ENCODE results near the gene C9orf152.
A peak's percentile ranks its signal among the peaks of the same experiment; 100 is the strongest.

C9orf152 gene

DNA sequence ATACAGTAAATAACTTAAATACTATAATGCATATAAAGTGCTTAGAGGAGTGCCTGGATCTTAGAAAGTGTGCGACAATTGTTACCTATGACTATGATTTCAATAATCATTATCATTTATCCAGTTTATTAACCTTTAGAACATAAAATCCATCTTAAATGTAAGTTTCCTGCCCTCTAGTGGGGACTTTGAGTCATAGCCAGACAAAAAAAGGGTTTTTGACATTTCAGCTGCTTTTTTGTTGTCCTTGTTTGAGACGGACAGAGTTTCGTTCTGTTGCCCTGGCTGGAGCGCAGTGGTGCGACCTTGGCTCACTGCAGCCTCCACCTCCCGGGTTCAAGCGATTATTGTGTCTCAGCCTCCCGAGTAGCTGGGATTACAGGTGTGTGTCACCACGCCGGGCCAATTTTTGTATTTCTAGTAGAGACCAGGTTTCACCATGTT lies 9.7 kb upstream of the C9orf152 start:
- no peak overlapping the region for H3K4me3 ChIP-seq (ENCODE audit: low read depth, low read length)
- TF ChIP-seq, protein P1, sequence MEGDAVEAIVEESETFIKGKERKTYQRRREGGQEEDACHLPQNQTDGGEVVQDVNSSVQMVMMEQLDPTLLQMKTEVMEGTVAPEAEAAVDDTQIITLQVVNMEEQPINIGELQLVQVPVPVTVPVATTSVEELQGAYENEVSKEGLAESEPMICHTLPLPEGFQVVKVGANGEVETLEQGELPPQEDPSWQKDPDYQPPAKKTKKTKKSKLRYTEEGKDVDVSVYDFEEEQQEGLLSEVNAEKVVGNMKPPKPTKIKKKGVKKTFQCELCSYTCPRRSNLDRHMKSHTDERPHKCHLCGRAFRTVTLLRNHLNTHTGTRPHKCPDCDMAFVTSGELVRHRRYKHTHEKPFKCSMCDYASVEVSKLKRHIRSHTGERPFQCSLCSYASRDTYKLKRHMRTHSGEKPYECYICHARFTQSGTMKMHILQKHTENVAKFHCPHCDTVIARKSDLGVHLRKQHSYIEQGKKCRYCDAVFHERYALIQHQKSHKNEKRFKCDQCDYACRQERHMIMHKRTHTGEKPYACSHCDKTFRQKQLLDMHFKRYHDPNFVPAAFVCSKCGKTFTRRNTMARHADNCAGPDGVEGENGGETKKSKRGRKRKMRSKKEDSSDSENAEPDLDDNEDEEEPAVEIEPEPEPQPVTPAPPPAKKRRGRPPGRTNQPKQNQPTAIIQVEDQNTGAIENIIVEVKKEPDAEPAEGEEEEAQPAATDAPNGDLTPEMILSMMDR (IDR thresholded peaks at IDR 0.05): peak; percentile 47
- H3K4me1 ChIP-seq: no peaks in the 10 kb centered on the region
- no peak overlapping the region for H2AFZ ChIP-seq
- no peak overlapping the region for H3K9ac ChIP-seq
- H3K27ac ChIP-seq: no peak overlapping the region
- no peak overlapping the region for H3K4me2 ChIP-seq (ENCODE audit: low read length)
- no peaks in the 10 kb centered on the region for H3K36me3 ChIP-seq (ENCODE audit: control insufficient read depth, insufficient read depth, low read length)
- H3K79me2 ChIP-seq: no peaks in the 10 kb centered on the region
- no peaks in the 10 kb centered on the region for H3K9me3 ChIP-seq (ENCODE audit: control insufficient read depth, low read length)
- no peaks in the 10 kb centered on the region for H3K27me3 ChIP-seq (ENCODE audit: control insufficient read depth, insufficient read depth, low read length)

DNA sequence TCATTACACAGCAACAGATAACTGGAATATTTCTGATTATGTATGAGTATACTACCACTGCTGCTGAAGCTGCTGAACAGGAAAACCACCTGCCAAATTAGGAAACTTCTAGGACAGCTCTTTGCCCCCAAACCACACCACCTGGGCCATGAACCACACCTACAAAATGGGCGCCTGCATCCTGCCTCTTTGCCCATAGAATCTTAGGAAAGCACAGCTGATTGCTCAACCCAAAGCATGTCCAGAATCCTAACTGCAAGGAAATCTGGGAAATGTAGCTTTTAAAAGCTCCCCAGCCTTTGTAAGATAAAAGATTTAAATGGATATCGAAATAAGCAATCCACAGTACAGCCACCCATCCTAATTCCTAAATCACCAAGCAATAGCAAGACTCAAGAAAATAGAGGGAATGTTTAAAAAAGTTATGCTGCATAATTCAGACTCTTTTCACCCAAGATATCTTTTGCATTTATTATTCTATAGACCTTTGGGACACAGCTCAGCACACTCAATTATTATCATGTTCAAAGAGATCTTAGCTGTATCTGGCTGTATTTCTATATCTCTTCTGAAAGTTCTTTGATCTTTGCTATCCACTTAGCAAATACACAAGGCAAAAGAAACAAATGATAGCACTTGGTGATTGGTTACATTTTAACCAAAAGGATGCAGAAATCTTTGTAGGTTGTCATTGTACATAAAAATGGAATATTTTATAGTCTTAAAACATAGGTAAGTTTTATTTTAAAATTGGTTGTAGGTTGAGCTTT lies 6.8 kb upstream of the C9orf152 start:
- no peaks in the 10 kb centered on the region for H3K27me3 ChIP-seq (ENCODE audit: control insufficient read depth, insufficient read depth, low read length)
- H3K9ac ChIP-seq: no peak overlapping the region
- no peaks in the 10 kb centered on the region for H3K9me3 ChIP-seq (ENCODE audit: control insufficient read depth, low read length)
- no peaks in the 10 kb centered on the region for H3K36me3 ChIP-seq (ENCODE audit: control insufficient read depth, insufficient read depth, low read length)
- no peak overlapping the region for H2AFZ ChIP-seq
- no peaks in the 10 kb centered on the region for H3K4me1 ChIP-seq
- H3K27ac ChIP-seq: no peak overlapping the region
- H3K4me3 ChIP-seq (ENCODE audit: low read depth, low read length): no peak overlapping the region
- H3K79me2 ChIP-seq: no peaks in the 10 kb centered on the region
- TF ChIP-seq, protein P1 (IDR thresholded peaks at IDR 0.05): no peak
- no peak overlapping the region for H3K4me2 ChIP-seq (ENCODE audit: low read length)

DNA sequence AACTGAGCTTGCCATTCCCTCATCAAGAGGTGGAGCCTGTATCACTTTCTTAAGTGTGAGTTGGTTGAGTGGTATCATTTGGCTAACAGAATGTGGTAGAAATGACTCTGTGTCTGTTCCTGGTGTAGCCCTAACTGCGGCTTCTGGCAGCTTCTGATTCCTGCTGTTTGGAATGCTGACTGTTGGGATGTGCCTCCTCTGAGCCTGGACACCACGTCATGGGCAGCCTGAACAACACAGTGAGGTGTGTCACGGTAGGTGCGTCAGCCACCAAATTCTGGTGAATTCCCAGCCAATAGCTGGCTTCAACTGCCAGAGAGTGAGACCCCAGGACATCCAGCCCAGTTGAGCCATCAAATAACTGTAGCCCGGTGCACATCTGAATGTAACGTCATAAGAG lies 6.1 kb upstream of the C9orf152 start:
- no peak overlapping the region for H2AFZ ChIP-seq
- H3K36me3 ChIP-seq (ENCODE audit: control insufficient read depth, insufficient read depth, low read length): no peaks in the 10 kb centered on the region
- no peak overlapping the region for H3K4me2 ChIP-seq (ENCODE audit: low read length)
- no peaks in the 10 kb centered on the region for H3K27me3 ChIP-seq (ENCODE audit: control insufficient read depth, insufficient read depth, low read length)
- no peak overlapping the region for H3K4me3 ChIP-seq (ENCODE audit: low read depth, low read length)
- H3K27ac ChIP-seq: no peak overlapping the region
- H3K9ac ChIP-seq: no peak overlapping the region
- no peaks in the 10 kb centered on the region for H3K79me2 ChIP-seq
- H3K9me3 ChIP-seq (ENCODE audit: control insufficient read depth, low read length): no peaks in the 10 kb centered on the region
- no peaks in the 10 kb centered on the region for H3K4me1 ChIP-seq
- TF ChIP-seq, protein P1 (IDR thresholded peaks at IDR 0.05): no peak

DNA sequence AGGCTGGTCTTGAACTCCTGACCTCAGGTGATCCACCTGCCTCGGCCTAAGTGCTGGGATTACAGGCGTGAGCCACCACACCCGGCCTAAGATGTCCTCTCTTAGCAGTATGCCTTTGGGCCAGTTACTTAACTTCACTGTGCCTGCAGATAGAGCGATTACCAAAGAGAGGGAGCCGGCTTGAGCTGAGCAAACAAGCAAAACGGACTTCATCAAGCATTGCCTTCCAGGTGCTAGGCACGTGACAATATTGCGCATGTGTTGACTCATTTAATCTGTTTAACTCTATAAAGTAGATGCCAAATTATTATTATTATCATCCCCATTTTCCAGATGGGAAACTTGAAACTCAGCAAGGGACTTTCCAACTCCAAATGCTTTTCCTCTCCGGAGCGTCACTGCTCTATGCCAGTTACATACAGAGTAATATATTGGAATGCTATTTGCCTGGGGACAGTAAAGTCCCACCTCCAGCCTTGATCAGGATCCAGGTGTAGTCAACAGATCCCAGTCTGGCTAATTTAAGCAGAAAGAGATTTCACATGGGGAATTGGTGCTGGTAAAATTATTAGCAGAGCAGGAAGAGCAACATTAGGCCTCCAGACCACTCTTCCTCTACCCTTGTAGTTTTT lies 5.6 kb upstream of the C9orf152 start:
- no peaks in the 10 kb centered on the region for H3K4me1 ChIP-seq
- TF ChIP-seq, protein P1 (IDR thresholded peaks at IDR 0.05): no peak

More for the DNA sequence above, 5.6 kb upstream of the C9orf152 start:
- Histone ChIP-seq H3K27ac (no peak overlapping the region), H2AFZ (no peak overlapping the region), H3K4me3 (ENCODE audit: low read depth, low read length) (no peak overlapping the region), H3K79me2 (no peaks in the 10 kb centered on the region), H3K9ac (no peak overlapping the region), H3K27me3 (ENCODE audit: control insufficient read depth, insufficient read depth, low read length) (no peaks in the 10 kb centered on the region), H3K36me3 (ENCODE audit: control insufficient read depth, insufficient read depth, low read length) (no peaks in the 10 kb centered on the region), H3K9me3 (ENCODE audit: control insufficient read depth, low read length) (no peaks in the 10 kb centered on the region), H3K4me2 (ENCODE audit: low read length) (no peak overlapping the region)
